Measurements from ENCODE around the gene SRPRA.

Gene SRPRA

DNA sequence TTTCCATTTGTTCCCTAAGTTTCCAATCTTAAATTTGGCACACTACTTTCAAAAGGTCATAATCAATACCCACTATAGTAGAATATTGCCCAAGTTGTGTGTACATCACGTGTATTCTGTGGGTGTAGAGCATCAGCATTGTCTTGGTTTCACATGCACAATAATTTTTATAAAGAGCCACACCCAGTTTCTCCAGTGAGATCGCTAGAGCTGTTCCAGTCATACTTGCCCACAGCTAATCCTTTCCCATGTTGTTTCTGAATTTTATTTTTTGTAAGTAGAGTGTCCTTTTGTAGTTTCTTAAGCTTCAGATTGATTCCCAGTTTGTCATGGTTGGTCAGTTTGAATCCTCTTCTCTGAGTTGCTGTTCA lies 43.4 kb downstream of the SRPRA start:
- H3K36me3 Mint-ChIP-seq: peaks cover 2% of the 10 kb centered on the region
- no peaks in the 10 kb centered on the region for H3K27me3 Mint-ChIP-seq
- H3K4me1 Mint-ChIP-seq: peaks cover 6% of the 10 kb centered on the region
- H3K9me3 Mint-ChIP-seq: no peaks in the 10 kb centered on the region
- H3K4me3 Mint-ChIP-seq: no peak overlapping the region
- no peak overlapping the region for H3K27ac Mint-ChIP-seq

DNA sequence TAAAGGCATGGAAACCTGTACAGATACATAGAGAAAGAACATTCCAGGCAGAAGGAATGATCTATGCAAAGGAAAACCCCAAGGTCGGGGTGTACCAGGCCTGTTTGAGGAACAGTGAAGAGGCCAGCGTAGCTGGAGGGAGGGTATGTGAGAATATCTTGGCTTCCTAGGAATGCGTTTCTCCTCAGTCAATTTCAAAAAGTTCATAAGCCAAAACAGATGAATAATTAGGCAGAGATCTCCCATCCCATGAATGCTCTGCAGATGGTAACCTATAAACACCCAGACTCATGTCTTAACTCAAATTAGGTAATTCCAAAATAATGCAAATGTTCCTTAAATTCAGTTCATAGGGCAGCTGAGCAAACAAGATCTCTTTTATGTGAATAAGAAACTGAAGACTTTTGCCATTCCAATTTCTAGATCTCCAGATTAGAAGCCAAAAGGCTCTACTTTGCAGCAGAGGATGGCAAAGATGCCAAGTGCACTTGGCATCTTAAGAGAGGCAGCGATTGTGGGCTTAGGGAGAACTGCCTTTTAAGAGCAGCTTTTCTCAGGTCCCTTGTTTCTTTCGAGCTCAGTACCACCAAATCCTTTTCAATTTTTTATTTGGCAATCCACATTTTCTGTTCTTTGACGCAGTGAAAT lies 43.9 kb downstream of the SRPRA start:
- Mint-ChIP-seq H3K27me3 (no peaks in the 10 kb centered on the region), H3K4me3 (no peak overlapping the region), H3K27ac (no peak overlapping the region), H3K36me3 (peaks cover 4% of the 10 kb centered on the region), H3K9me3 (no peaks in the 10 kb centered on the region), H3K4me1 (peaks cover 9% of the 10 kb centered on the region)

DNA sequence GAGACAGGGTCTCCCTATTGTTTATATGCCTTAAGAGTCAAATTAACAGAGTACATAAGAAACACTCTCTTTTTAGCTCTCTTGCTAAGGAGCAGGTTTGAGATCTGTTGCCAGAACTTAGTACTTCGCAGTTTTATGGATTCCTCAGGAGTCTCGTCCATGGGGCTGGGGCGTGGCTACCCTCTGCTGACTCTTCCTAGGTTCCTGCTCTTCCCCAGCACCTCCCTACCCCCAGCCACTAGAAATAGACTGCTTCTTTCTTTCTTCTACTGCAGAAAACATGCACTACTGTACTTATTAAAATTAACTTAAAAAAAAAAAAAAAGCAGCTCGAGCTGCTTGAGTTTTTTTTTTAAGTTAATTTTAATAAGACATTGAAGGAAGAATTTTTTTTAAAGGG lies 49.1 kb downstream of the SRPRA start:
- no peaks in the 10 kb centered on the region for H3K9me3 Mint-ChIP-seq
- no peaks in the 10 kb centered on the region for H3K27me3 Mint-ChIP-seq
- H3K4me3 Mint-ChIP-seq: no peak overlapping the region
- no peak overlapping the region for H3K27ac Mint-ChIP-seq
- H3K36me3 Mint-ChIP-seq: peaks cover 2% of the 10 kb centered on the region
- H3K4me1 Mint-ChIP-seq: peaks cover 43% of the 10 kb centered on the region

DNA sequence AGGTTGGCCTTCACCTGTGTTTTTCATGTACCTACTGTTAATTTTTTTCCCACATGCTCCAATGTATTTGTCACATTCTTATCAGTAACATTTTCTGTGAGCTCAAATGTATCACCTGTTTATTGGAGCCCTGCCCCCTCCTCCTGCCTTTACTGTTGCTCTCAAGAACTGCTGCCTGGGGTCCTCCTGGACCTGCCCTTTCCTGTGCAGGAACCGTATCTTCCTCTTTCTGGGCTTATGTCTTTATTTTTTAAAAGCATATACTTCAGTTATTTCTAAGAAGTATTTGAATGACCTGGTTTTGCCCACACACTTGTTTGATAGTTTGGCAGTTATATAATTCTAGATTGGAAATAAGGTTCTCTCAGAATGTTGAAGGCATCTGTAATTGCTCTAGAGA lies 51.2 kb downstream of the SRPRA start:
- Mint-ChIP-seq H3K27ac (no peak overlapping the region), H3K27me3 (no peaks in the 10 kb centered on the region), H3K4me1 (peaks cover 56% of the 10 kb centered on the region), H3K36me3 (peaks cover 2% of the 10 kb centered on the region), H3K9me3 (no peaks in the 10 kb centered on the region), H3K4me3 (no peak overlapping the region)

DNA sequence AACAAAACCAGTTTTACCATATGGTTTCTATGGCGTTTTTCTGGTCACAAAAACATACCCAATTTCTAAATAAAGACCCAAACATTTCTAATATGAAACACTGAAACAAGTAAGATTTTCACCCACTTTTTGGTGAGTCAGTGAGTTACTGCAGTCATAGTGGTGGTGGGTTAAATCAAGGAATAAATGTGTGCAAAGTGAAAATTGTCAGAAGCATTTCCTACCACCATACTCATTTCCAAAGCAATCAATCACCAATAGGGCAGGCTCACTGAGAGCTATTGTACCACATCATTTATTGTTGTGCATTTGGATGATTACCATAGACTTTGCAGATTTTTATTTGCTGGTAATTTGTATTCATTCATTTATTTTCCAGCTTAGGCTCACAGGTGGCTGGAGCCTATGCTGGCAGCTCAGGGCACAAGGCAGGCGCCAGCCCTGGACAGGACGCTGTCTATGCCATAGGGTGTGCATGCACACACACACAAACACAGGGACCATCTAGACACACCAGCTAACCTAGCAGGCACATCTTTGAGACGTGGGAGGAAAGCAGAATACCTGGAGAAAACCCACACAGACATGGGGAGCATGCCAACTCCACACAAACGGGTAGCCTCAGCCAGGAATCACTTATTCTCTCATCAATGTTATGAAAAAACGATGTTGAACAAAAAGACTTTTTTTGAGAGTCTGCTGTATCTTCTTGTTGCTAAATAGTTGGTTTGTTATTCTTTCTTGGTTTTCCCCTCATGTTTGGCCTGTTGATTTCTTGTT lies 52.0 kb downstream of the SRPRA start:
- peaks cover 61% of the 10 kb centered on the region for H3K4me1 Mint-ChIP-seq
- H3K9me3 Mint-ChIP-seq: no peaks in the 10 kb centered on the region
- peaks cover 2% of the 10 kb centered on the region for H3K36me3 Mint-ChIP-seq
- no peaks in the 10 kb centered on the region for H3K27me3 Mint-ChIP-seq
- no peak overlapping the region for H3K27ac Mint-ChIP-seq
- no peak overlapping the region for H3K4me3 Mint-ChIP-seq

DNA sequence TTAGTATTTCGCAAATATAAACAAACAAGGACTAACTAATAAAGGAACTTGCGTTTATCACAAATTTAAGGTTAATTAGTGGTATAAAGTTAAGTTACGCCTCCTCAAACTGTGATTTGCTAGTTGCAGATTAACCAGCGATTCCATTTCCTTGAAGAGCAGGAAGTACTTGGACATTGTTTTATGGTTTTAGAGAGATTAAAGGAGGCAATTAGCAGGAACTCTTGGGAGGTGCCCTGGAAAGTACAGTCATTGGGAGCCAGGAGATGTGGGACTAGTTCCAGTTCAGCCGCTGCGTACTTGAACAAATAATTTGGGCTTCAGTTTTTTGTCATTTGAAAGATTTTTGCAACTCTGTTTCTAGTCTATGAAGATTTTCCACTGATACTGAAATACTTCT lies 53.9 kb downstream of the SRPRA start:
- no peaks in the 10 kb centered on the region for H3K27me3 Mint-ChIP-seq
- peaks cover 69% of the 10 kb centered on the region for H3K4me1 Mint-ChIP-seq
- H3K4me3 Mint-ChIP-seq: no peak overlapping the region
- no peaks in the 10 kb centered on the region for H3K9me3 Mint-ChIP-seq
- no peak overlapping the region for H3K27ac Mint-ChIP-seq
- H3K36me3 Mint-ChIP-seq: peaks cover 5% of the 10 kb centered on the region

DNA sequence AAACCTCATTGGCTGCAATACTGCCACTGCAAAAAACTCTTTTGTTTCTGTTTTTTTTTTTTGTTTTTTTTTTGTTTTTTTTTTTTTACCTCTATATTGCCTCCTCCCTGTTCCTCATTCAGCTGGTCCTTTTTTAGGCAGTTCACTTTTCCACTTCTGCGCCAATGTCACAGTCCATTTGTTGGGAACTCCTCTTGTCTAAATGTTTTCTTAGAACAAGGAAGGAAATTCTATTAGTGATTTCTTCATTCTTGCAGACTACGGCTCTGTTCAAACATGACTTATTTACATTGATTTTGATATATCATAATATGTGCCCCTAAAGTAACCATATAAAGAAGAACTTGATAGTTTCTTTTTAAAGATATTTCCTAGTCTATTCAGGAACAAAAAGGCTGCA lies 54.3 kb downstream of the SRPRA start:
- H3K4me1 Mint-ChIP-seq: peaks cover 73% of the 10 kb centered on the region
- H3K4me3 Mint-ChIP-seq: no peak overlapping the region
- H3K27ac Mint-ChIP-seq: no peak overlapping the region

More for the DNA sequence above, 54.3 kb downstream of the SRPRA start:
- Mint-ChIP-seq H3K27me3 (no peaks in the 10 kb centered on the region), H3K36me3 (peaks cover 7% of the 10 kb centered on the region), H3K9me3 (no peaks in the 10 kb centered on the region)

Measured in activated naive CD4-positive, alpha-beta T cell treated with anti-CD3 and anti-CD28 coated beads, Interleukin-2, amount 50 U/mL, for 24 hours (primary cell).